Epithelial cell of esophagus (primary cell): Measurements from ENCODE around the gene CENPO.

Source experiments
- DNase-seq: peaks from one replicate; pipeline ENCODE4 v3.0.0; 2010; ENCODE audit warnings: low read depth
- H3K4me3 ChIP-seq: 2 replicates; pipeline ENCODE4 v1.5.1; 2011; ENCODE audit warnings: mild to moderate bottlenecking, low read length, control low read depth
- CTCF ChIP-seq: IDR thresholded peaks from 2 replicates; pipeline ENCODE4 v1.5.1; 2011; ENCODE audit warnings: low read depth, mild to moderate bottlenecking, low read length, control low read depth, inconsistent platforms; ENCODE audit not compliant: insufficient read depth; ENCODE audit errors: missing control alignments

CENPO gene

GRCh38 chr2:24855022-24855622 is 61.9 kb downstream of the CENPO start:
- no peak for TF ChIP-seq CTCF
- DNase-seq, result no peak
- no peak overlapping the region for H3K4me3 ChIP-seq

- no peak overlapping the region for H3K4me3 ChIP-seq
- DNase-seq, result no peak
- TF ChIP-seq CTCF, result no peak
Observed at GRCh38 chr2:24855726-24856125, 62.5 kb downstream of the CENPO start.

GRCh38 chr2:24856791-24857211 is 63.6 kb downstream of the CENPO start:
- no peak for TF ChIP-seq CTCF
- H3K4me3 ChIP-seq, result no peak overlapping the region
- DNase-seq, result no peak

GRCh38 chr2:24857746-24858145 is 64.5 kb downstream of the CENPO start:
- no peak overlapping the region for H3K4me3 ChIP-seq
- no peak for TF ChIP-seq CTCF
- DNase-seq, result no peak

- no peak for DNase-seq
- TF ChIP-seq CTCF, result no peak
- no peak overlapping the region for H3K4me3 ChIP-seq
Observed at GRCh38 chr2:24858996-24859395, 65.8 kb downstream of the CENPO start.

- no peak for TF ChIP-seq CTCF
- no peak for DNase-seq
- H3K4me3 ChIP-seq, result no peak overlapping the region
Observed at GRCh38 chr2:24859968-24860600, 66.9 kb downstream of the CENPO start.

GRCh38 chr2:24860631-24861030 is 67.4 kb downstream of the CENPO start:
- no peak for DNase-seq
- no peak for TF ChIP-seq CTCF
- H3K4me3 ChIP-seq, result no peak overlapping the region
